ENCODE measurements around the gene FUCA1. TPM values are rescaled to one million over a fixed set of nuclear protein-coding genes. Genes with fewer than 3 reads are reported as not detected.

The FUCA1 gene
- total RNA-seq, 1 experiment from 2014 or later: 20.3 TPM

DNA sequence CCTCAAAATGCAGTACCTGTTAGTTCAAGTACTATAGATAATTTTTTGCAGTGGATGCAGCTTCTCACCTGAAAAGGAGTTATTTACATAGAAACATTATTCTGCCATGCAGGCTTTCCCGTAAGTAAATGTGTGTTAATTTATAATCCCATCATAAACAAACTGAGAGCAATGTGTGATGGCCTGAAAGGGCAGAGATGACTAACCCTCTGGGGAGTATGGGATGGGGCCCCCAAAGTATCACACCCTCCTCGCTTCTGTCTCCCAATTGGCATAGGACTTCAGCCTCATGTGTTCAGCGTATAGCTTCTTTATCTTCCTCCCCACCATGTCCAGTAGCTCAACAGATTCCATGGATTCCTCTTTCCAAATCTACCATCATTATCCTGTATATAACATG, 50.5 kb downstream of the FUCA1 start:
- H3K79me2 ChIP-seq (ENCODE audit: low read length): no peaks in the 10 kb centered on the region
- no peaks in the 10 kb centered on the region for H3K9me3 ChIP-seq (ENCODE audit: low read length)
- H3K4me3 ChIP-seq (ENCODE audit: low read length): no peak overlapping the region
- no peaks in the 10 kb centered on the region for H3K27me3 ChIP-seq (ENCODE audit: low read length)
- intact Hi-C loops (cut with micrococcal nuclease): no loop called here
- no peak for ATAC-seq
- DNase-seq: no peak
- H3K9ac ChIP-seq (ENCODE audit: low read length): no peak overlapping the region
- no peaks in the 10 kb centered on the region for H3K4me1 ChIP-seq (ENCODE audit: insufficient read depth, low read length)
- BruUV-seq (replicated peaks): no TSS peak
- ChIA-PET CTCF (no interaction called here), POLR2A (ENCODE audit: unreplicated experiment) (no interaction called here)
- H4K20me1 ChIP-seq (ENCODE audit: low read length): no peaks in the 10 kb centered on the region
- H3F3A ChIP-seq (ENCODE audit: low read length, unreplicated experiment): no peaks in the 10 kb centered on the region
- no peak overlapping the region for H3K27ac ChIP-seq (ENCODE audit: low read length)
- H2AFZ ChIP-seq (ENCODE audit: low read length): no peak overlapping the region
- H3K36me3 ChIP-seq (ENCODE audit: low read depth, low read length): no peaks in the 10 kb centered on the region; the same call in 1 of the 2 replicates
- no peak overlapping the region for H3K4me2 ChIP-seq (ENCODE audit: low read length)
- TF ChIP-seq, protein P1, sequence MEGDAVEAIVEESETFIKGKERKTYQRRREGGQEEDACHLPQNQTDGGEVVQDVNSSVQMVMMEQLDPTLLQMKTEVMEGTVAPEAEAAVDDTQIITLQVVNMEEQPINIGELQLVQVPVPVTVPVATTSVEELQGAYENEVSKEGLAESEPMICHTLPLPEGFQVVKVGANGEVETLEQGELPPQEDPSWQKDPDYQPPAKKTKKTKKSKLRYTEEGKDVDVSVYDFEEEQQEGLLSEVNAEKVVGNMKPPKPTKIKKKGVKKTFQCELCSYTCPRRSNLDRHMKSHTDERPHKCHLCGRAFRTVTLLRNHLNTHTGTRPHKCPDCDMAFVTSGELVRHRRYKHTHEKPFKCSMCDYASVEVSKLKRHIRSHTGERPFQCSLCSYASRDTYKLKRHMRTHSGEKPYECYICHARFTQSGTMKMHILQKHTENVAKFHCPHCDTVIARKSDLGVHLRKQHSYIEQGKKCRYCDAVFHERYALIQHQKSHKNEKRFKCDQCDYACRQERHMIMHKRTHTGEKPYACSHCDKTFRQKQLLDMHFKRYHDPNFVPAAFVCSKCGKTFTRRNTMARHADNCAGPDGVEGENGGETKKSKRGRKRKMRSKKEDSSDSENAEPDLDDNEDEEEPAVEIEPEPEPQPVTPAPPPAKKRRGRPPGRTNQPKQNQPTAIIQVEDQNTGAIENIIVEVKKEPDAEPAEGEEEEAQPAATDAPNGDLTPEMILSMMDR (conservative IDR thresholded peaks at IDR 0.05; ENCODE audit: low read depth, low read length): no peak
- TF ChIP-seq EZH2phosphoT487 (IDR thresholded peaks at IDR 0.05; ENCODE audit: borderline replicate concordance, low read length) (no peak), EZH2 (IDR thresholded peaks at IDR 0.05; ENCODE audit: low read length, unreplicated experiment) (no peak)
- no peaks in the 10 kb centered on the region for H3K9me2 ChIP-seq (replicated peaks; ENCODE audit: low read length)

DNA sequence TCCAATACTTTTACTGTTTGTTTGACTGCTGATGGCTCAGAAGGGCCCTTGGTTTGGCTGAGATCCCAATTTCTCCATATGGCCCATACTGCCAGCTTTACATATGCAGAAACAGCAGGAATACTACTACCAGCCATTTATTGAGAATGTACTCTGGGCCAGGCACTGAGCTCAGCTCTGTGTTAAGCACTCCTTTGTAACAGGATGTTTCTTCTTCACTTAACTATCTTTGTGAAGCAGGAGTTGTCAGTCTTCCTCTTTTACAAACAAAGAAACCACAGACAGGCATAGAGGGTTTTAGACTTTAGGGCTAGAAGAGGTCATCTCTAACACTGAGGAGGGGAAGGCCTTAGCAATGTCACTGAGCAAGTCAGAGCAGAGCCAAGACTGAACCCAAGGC, 51.2 kb downstream of the FUCA1 start:
- ChIA-PET POLR2A (ENCODE audit: unreplicated experiment) (no interaction called here), CTCF (no interaction called here)
- Histone ChIP-seq H3K4me3 (ENCODE audit: low read length) (no peak overlapping the region), H3F3A (ENCODE audit: low read length, unreplicated experiment) (no peaks in the 10 kb centered on the region), H4K20me1 (ENCODE audit: low read length) (no peaks in the 10 kb centered on the region), H2AFZ (ENCODE audit: low read length) (no peak overlapping the region), H3K4me1 (ENCODE audit: insufficient read depth, low read length) (no peaks in the 10 kb centered on the region), H3K9me3 (ENCODE audit: low read length) (no peaks in the 10 kb centered on the region), H3K36me3 (ENCODE audit: low read depth, low read length) (no peaks in the 10 kb centered on the region; the same call in 1 of the 2 replicates), H3K4me2 (ENCODE audit: low read length) (no peak overlapping the region), H3K9ac (ENCODE audit: low read length) (no peak overlapping the region), H3K9me2 (replicated peaks; ENCODE audit: low read length) (no peaks in the 10 kb centered on the region), H3K79me2 (ENCODE audit: low read length) (no peaks in the 10 kb centered on the region), H3K27ac (ENCODE audit: low read length) (no peak overlapping the region), H3K27me3 (ENCODE audit: low read length) (no peaks in the 10 kb centered on the region)
- ATAC-seq: no peak
- BruUV-seq (replicated peaks): no TSS peak
- DNase-seq: no peak
- intact Hi-C loops (cut with micrococcal nuclease): no loop called here
- TF ChIP-seq, protein P1 (conservative IDR thresholded peaks at IDR 0.05; ENCODE audit: low read depth, low read length): no peak
- TF ChIP-seq EZH2 (IDR thresholded peaks at IDR 0.05; ENCODE audit: low read length, unreplicated experiment) (no peak), EZH2phosphoT487 (IDR thresholded peaks at IDR 0.05; ENCODE audit: borderline replicate concordance, low read length) (no peak)

DNA sequence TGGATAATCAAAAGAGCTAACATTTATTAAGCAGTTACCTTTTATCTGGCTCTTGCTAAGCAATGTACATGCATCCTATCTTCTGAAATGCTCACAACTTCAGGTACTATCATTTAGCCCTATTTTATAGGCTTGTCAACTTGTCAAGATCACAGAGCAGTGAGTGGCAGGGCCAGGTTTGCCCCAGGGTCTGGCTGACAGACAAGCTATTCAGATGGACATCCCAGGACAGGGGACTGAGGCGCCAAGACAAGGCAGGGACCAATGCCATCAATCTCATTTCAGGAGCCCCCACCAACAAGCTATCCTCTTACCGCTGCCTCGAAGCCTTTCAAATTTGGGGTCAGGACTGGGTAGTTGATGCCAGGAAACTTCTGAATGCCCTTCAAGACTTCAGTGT, 51.7 kb downstream of the FUCA1 start:
- no peaks in the 10 kb centered on the region for H3F3A ChIP-seq (ENCODE audit: low read length, unreplicated experiment)
- H3K36me3 ChIP-seq (ENCODE audit: low read depth, low read length): no peaks in the 10 kb centered on the region; the same call in 1 of the 2 replicates
- no peak overlapping the region for H2AFZ ChIP-seq (ENCODE audit: low read length)
- no peak overlapping the region for H3K4me2 ChIP-seq (ENCODE audit: low read length)
- no TSS peak for BruUV-seq (replicated peaks)
- no peak for ATAC-seq
- H3K79me2 ChIP-seq (ENCODE audit: low read length): no peaks in the 10 kb centered on the region
- no peak overlapping the region for H3K4me3 ChIP-seq (ENCODE audit: low read length)
- ChIA-PET CTCF (no interaction called here), POLR2A (ENCODE audit: unreplicated experiment) (interaction anchor here (0.7 kb wide), 1 partner anchor 38 kb away, joined by 5 read pairs; the partner anchor contains the start of gene PITHD1)
- no peak for DNase-seq
- no peak overlapping the region for H3K9ac ChIP-seq (ENCODE audit: low read length)
- TF ChIP-seq EZH2 (IDR thresholded peaks at IDR 0.05; ENCODE audit: low read length, unreplicated experiment) (no peak), EZH2phosphoT487 (IDR thresholded peaks at IDR 0.05; ENCODE audit: borderline replicate concordance, low read length) (no peak)
- TF ChIP-seq, protein P1 (conservative IDR thresholded peaks at IDR 0.05; ENCODE audit: low read depth, low read length): no peak
- no peaks in the 10 kb centered on the region for H3K27me3 ChIP-seq (ENCODE audit: low read length)
- intact Hi-C loops (cut with micrococcal nuclease): no loop called here
- no peaks in the 10 kb centered on the region for H3K9me3 ChIP-seq (ENCODE audit: low read length)
- H3K4me1 ChIP-seq (ENCODE audit: insufficient read depth, low read length): no peaks in the 10 kb centered on the region
- H3K9me2 ChIP-seq (replicated peaks; ENCODE audit: low read length): no peaks in the 10 kb centered on the region
- H4K20me1 ChIP-seq (ENCODE audit: low read length): no peaks in the 10 kb centered on the region
- no peak overlapping the region for H3K27ac ChIP-seq (ENCODE audit: low read length)

Measured in PC-3 (cell line).